Activated effector memory CD4-positive, alpha-beta T cell treated with Interleukin-2 at 50 U/mL for 16 hours (primary cell): Measurements from ENCODE around the gene BHLHA15.

ENCODE experiments used
- DNase-seq: peaks from one replicate; pipeline ENCODE4 v3.0.0-alpha.2; 2020

The BHLHA15 gene

DNA sequence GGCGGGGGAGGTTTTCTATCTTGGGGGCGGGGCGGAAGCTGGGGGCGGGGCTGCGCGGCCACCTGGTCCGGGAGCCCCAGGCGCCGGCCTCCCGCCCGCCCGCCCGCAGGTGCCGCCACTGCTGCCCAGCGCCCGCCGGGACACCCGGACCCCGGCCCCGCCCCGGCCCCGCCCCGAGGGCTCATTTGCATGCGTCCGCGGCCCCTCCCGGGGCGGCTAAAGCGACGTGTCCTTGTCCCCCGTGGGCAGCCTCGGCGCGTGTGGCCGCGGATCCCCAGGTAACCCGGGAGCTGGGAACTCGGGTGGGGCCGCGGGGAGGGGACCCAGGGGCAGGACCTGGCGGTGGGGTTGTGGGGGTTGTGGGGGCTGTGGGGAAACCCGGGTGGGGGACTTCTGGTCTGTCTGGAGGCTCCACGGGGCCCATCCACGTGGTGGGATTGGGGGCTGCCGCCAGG is at the start of gene BHLHA15:
Gene BHLHA15 (plus strand): TSS at position 219 of the 455 bp plus-strand sequence. CDS start 871 bp downstream, outside the sequence.
- no peak for DNase-seq

- no peak for DNase-seq
These were observed 48.5 kb upstream of the BHLHA15 start for GRCh38 chr7:98162758-98163157.

DNA sequence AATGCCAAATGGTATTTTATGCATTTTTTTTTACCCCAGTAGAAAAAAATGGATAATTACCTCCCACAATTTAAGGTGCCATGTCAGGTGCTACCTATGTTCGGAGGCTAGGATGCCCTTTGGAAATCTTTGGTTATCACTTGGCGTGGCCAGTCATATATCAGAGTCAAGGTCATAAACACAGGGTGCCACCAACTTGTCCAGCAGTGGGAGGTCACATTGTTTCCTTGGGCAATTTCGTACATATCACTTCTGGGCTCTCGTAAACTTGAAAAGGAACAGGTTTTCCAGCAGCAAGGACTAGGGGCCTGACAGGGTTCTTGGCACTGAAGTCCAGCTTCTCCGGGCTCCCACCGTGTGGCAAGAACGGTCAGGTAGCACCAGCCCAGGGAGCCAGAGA is 48.0 kb upstream of the BHLHA15 start:
- no peak for DNase-seq

GRCh38 chr7:98163704-98164494 is 47.3 kb upstream of the BHLHA15 start:
- no peak for DNase-seq

DNA sequence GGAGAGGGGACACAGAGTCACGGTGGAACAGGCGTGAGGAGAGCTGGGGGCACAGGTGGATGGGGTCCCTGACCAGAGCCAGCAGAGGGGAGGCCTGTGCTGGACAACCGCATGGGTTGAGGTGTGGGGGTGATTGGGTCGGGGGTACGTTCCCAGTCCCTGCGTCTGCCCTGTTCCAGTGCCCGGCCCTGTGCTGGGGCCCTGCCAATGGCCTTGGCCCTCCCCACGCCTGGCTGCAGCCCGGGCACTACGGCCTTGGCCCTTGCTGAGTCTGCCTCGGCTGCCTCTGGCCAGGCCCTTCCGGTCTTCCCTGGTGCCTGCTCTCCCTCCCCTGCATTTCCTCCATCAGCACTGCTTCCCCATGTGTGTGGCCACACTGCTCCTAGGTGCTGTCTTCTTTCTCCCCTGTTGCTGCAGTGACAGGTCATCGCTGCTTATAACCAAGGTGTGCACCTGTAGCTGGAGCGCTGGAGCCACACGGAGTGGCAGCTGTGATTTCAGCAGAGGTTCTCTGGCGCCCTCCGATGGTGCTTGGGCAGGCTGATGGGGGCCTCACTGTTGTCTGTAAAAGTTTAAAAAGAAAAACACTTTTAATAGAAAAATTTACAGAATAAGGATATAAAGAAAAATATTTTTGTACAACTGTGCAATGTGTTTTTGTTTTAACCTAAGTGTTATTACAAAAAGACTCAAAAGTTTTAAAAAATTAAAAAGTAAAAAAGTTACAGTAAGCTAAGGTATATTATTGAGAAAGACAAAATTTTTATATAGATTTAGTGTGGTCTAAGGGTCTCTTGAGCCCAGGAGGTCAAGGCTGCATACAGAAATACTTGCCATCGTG is 45.2 kb upstream of the BHLHA15 start:
- DNase-seq, result no peak

DNA sequence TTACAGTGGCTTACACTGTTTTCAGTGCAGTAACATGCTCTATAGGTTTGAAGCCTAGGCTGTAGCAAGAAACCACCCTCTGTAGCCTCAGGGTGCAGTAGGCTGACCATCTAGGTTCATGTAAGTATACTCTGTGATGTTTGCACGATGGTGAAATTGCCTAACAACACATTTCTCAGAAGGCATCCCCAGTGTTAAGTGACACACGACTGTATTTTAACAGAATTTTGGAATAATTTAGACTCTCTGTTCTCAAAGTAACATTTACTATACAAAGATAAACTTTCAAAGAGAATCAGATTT is 44.6 kb upstream of the BHLHA15 start:
- no peak for DNase-seq

GRCh38 chr7:98167653-98168052 is 43.6 kb upstream of the BHLHA15 start:
- DNase-seq, result no peak

DNA sequence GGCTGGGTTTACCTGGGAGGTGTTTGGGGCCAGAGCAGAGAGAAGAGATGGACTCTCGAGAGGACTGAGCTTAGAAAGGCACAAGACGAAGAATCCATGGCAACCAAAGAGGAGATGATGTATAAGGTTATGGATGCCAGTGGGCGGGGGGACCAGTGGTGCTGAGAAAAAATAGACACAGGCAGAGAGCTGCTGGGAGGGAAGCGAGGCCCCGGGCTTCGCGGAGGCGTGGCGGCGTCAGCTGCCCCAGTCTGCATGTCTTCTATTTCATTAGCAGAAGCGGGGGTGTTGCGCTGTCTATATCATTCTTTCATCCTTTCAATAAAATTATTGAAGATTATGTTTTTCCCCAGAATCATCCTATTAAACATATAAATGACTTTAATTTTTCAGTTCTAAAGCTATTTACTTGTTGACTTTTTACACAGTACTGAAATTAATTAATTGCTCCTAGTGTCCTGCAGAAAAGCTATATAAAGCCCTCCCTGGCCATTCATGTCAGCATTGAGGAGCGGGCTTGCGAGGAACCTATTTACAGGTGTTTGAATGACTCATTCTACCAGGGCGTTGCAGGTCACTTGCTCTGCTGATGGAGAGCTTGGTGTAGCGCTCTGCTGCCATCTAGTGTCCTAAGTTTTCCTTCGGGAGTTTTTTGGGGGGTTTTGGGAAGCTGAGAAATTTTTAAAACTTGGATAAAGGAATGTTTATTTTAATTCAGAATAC is 42.9 kb upstream of the BHLHA15 start:
- peak; percentile 41 for DNase-seq

DNA sequence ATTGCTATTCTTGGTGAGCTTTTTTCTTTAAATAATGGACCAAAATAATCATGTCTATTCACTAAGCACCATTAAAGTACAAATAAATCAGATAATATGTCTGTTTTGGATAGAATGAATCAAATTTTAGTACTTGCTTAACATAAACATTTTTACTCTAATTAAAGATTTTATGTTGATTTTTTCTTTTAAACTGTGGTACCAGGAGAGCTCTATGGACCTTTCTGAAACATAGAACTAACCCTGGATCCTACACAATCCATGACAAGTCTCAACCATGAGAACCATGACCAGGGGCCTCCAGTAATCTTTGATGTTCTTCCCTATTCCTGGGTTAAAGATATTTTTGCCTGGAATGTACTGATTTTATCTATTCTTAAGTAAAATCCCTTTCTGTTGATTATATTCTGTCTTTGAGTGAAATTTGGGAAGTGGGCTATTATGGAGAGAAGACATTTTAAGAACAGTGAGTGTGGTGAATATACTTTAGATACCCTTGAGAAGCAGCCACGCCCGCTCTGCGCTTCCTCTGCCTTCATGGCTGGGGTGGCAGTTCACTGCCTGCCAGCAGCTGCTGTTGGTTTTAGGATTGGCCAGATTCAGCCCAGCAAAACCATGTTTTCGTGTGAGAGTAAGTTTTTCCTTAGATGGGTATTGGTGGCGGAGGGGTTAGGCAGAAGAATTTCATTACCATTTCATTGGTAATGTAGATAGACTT is 42.2 kb upstream of the BHLHA15 start:
- DNase-seq, result no peak

DNA sequence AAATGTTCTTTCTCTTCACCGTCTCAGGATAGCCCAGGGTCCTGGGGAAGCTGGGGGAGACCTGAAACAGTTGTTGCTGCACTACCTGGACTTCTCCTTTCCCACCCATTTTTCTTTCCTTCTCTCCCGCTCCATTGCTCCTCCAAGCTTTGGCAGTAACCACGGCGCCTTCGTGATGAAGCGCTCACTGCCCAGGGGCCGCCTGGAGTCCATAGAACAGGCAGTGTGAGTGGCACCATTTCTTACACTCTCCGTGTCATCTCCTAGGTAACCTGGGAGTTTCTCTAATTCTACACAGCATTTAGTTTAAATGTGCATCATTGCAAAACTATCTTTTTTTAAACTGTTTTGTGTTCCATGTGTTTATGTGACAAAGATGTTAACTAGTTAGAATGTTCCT is 40.3 kb upstream of the BHLHA15 start:
- DNase-seq, result no peak

DNA sequence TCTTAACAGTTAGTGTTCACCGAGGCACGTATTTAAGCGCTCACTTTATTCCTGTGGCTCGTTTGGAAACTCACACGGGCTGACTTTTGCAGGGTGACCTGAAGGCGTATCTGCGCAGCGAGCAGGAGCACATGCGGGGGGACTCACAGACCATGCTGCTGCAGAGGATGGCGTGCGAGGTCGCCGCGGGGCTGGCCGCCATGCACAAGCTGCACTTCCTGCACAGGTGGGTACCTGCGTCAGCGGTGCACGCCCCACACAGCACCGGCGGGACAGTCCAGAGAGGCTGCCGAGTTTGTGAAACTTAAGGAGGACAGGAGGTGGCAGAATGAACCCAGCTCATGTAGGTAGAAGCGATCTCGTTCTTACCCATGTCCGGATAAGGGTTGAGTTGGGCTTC is 39.8 kb upstream of the BHLHA15 start:
- no peak for DNase-seq

DNA sequence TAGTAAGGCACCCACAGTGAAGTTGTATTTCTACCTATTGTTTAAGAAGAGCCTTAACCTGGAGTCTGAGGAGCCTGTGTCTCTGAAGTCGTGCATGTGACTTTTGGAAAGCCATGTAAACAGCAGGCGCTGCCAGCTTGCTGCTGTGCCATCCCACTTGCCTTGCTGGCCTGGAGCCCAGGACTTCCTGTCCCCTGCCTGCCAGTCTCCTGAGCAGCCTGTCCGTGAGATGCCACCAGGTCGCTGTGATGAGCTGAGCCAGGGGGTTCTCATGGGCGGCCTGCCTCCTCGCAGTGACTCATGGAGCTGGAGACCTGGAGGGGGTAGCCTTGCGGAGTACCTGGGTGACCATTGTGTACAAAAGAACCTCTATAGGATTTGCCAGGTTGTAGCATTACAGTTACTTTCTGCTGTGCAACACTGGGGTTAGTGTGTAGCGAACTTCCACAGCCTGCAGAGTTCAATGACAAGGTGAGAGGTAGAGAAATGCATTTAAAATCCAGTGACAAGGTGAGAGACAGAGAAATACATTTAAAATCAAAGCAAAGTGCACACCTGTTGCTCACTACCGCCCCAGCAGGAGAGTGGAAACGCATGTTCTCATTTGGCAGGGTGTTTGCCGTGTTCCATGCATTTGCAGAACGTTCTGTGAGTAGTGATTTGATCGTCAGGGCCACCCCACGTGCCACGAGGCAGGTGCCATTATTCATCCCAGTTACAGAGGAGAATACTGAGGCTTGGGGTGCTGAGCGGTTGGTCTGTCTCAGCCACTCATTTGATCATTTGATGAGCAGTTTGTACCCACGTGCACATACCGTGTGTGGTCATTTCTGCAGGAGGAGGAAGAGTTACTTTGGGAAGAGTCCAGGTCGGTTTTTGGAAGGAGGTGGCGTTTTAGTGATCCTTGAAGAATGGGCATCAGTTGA is 36.6 kb upstream of the BHLHA15 start:
- no peak for DNase-seq

GRCh38 chr7:98175260-98175940 is 35.8 kb upstream of the BHLHA15 start:
- no peak for DNase-seq

DNA sequence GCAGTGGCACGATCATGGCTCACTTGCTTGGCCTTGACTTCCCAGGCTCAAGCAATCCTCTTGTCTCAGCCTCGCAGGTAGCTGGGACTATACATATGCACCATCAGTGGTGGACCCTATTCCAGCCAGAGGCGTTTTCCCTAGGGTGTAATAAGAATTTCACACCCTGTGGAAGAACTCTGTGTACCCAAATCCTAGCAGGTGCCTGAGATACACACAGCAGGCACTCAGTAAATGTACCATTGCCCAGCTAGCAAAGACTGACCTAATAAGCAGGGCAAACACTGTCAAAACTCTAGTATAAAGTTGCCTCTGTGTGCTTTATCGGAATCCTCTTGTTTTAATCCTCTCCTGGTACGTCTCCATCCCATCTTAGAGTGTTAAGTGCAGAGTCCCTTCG is 33.7 kb upstream of the BHLHA15 start:
- DNase-seq, result no peak

GRCh38 chr7:98178321-98178720 is 32.9 kb upstream of the BHLHA15 start:
- DNase-seq, result no peak

- no peak for DNase-seq
These were observed 32.3 kb upstream of the BHLHA15 start for GRCh38 chr7:98178762-98179490.

GRCh38 chr7:98180751-98181150 is 30.5 kb upstream of the BHLHA15 start:
- DNase-seq, result no peak

DNA sequence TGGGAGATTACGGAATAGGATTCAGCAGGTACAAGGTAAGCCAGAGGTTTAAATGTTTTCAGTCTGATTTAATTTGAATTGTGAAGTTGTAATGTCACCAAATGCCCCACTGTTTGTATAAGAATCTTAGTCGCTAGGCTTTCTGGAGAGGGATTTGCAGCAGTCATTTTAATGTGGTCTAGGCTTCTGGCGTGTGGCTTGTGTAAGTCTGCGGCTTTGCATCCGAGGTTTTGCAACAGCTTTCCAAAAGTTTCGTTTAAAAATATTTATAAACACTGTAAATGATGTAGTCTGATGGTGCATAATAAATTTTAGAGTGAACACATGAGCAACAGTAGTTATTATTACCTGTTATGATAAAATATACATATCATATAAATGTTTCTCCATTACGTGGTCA is 26.1 kb upstream of the BHLHA15 start:
- DNase-seq, result no peak

DNA sequence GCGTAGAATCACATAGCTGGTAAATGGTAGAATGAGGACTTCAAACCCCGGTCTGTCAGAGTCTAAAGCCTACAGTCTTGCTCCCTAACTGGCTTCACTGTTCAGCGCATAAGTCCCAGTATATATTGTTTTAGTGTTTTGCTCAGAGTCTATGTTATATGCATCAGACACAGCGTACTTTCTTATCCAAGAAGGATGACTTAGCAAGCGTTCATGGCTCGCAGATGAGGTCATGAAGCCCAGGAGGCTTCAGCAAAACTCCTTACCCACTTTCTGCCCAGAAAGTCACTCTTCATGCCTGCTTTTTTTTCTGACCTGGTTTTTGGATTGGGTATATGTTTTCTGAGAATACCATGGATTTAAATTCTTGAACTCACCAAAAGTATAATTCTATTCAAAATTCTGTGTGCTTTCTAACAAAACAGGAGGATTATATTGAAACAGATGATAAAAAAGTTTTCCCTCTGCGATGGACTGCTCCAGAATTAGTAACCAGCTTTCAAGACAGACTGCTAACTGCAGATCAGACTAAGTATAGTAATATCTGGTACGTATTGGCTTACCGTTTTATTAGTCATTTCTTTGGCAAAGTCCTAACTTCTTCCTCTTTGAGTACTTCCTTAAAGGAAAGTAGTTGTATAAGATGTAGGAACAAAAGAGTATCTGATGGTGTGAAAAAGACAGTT is 24.6 kb upstream of the BHLHA15 start:
- no peak for DNase-seq

GRCh38 chr7:98187138-98187502 is 24.1 kb upstream of the BHLHA15 start:
- DNase-seq, result no peak
